NCI-H1694 (cell line): ENCODE measurements around the gene STOM.

Experiments
- DNase-seq: peaks from one replicate; lab custom pipeline; 2025; lab: John Stamatoyannopoulos, UW

The STOM gene

GRCh38 chr9:121371495-121372061, 1.5 kb upstream of the STOM start:
- DNase-seq, result no peak

- no peak for DNase-seq
These were observed 1.3 kb downstream of the STOM start for GRCh38 chr9:121368745-121369144.

GRCh38 chr9:121368138-121368522, 1.9 kb downstream of the STOM start:
- no peak for DNase-seq

DNA sequence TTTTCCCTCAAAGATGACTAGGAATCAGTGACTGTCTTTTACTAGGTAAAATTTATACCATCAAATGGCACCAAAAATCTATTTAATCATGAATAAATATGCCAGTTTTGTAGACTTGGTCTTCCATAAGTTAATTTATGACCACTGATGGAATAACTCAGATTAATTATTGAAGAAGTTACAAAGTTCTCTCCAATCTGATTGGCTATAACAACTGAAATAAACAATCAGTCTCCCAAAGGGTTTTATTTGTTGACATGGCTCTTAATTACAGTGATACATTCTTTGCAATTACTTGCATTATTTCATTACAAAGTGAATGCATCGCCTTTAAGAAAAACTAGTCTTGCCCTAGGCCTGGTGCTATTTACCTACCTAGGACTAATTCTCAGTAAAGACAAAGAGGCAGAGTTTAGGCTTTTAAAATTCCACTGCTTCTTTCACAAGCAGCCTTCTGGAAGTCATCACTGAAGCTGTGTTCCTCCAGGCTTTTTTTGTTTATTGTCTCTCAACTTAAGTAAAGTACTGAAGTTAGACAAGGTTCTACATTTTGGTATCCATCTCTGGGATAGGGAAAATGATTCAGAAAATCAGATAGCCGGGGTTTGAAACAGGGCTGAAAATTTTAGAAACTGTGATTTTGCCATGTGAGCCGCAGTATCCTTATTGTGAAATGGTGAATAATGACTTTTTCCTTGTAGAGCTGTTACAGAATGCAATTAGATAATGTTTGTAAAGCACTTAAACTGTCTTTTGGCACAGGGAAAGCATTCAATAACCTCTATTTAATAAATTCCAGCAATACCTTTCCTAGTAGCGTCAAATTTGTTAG, 2.5 kb downstream of the STOM start:
- no peak for DNase-seq

- DNase-seq, result no peak
These were observed 3.3 kb downstream of the STOM start for GRCh38 chr9:121366611-121367192.

DNA sequence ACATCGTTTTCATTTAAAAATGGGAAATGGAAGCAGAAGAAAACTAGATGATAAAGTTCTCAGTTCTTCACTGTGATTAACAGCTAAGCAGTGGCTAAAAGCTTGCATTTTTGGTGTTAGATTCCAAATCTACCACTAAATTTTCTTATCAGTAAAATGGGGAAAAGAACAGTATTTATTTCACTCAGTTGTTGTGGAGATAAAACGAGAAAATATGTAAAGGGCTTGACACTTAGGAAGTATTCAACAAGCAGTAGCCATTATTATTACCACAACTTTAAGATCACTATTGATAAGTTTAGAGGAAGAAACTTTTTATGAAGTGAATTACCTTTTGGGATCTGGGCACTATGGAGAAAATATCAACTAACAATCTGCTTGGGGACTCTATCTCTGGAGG, 4.5 kb downstream of the STOM start:
- DNase-seq, result no peak

GRCh38 chr9:121364886-121365285, 5.2 kb downstream of the STOM start:
- no peak for DNase-seq

- no peak for DNase-seq
These were observed 6.0 kb downstream of the STOM start for GRCh38 chr9:121364077-121364476.

GRCh38 chr9:121363622-121363961, 6.5 kb downstream of the STOM start:
- no peak for DNase-seq

- no peak for DNase-seq
These were observed 7.0 kb downstream of the STOM start for GRCh38 chr9:121362813-121363621.

DNA sequence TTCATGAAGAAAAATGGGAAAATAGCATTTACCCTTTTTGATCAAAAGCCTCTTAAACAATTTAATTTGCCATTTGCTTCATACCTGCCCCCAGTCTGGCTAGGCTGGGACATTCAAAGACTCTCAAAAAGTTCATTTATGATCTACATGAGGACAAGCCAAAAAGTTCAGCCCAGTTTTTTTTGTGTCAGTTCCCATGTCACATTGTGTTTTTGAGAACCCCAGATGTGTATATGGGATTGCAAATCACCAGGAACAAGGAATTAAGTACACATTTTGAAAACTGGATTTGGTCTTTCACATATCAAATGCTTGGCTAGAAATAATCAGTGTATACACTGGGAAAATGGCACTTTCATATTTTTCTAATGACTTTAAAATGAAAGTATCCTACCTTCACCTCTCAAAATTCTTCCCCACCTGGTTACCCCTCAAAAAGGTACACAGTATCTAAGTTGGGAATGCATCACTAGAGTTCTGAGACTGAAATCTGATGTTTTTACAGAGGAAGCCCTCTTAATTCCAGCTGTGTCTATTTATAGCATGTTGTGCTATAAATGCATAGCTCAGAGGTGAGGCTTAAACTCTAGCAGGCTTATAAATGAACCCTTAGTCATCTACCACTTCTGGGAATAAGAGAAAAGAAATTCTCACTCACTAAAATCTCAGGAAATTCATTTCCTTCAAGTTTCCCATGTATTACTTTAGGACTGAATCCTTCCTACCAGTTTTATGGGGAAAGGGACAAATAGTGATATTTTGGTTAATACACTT, 9.3 kb downstream of the STOM start:
- no peak for DNase-seq

DNA sequence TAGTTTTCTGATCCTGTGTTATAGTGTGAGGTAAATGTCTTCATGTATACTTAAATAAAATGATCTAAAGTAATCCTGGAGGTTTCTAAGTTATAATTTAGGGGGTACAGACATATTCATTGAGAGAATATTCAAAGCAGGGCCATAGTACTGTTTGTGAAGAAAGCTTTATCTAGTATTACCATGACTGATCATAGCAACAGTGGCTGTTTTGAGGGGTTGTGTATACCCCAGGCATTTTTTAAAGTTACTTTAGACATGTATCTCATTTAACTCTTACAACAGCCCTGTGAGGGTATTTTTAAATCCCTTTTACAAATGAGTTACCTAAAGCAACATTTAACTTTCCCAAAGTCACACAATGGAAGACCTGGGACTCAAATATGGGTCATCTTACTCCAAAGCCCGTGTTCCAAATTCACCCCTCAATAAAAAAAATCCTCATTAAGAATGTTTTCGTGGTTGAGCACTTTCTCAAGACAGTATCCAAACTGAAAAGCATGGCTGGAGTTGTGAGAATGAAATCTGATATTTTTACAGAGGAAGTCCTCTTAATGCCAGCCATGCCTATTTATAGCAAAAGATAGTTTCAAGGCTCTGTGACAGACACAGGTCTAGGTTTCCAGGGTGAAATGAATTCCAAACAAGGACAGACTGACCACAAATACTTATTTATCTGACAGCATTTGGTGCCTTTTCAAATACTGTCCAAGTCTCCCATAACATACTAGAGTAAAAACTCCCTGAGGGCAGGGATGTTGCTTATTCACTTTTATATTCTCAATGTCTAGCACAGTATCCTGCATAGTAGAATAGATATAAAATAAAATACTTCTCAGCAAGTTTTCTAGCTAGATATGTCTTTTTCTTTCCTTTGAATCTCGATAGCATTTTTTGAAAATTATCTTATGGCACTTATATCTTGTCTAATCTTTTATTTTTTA, 10.4 kb downstream of the STOM start:
- no peak for DNase-seq

DNA sequence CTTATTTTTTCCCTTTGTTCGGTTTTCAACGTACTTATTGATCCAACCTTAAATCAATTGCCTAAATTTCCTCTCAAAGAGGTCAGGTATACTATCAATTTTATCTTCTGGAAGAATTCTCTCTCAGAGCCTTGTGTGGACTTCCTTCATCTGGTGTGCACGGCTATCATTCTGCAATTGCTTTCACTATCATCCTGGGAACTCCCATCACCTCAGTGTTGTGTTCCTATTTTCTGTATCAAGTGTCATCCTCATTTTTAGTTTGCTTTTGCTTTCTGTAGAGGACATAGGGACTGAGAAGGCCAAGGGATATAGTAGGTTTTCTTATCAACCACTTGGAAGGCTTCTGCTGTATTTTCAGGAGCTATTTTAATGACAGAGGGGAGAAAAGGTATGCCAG, 11.3 kb downstream of the STOM start:
- DNase-seq, result no peak

GRCh38 chr9:121357011-121357410, 13.0 kb downstream of the STOM start:
- DNase-seq, result no peak

DNA sequence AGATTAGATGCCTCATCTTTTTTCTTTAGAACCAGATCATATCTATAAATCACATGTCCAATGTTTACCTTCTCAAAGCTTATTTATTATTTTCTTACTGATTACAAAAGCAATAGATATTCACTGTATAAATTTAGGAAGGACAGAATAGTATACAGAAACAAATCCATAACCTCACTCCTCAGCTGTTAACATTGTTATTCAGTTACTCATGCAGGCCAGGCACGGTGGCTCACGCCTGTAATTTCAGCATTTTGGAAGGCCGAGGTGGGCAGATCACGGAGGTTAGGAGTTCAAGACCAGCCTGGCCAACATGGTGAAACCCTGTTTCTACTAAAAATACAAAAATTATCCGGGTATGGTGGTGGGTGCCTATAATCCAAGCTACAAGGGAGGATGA, 15.3 kb downstream of the STOM start:
- DNase-seq, result no peak

DNA sequence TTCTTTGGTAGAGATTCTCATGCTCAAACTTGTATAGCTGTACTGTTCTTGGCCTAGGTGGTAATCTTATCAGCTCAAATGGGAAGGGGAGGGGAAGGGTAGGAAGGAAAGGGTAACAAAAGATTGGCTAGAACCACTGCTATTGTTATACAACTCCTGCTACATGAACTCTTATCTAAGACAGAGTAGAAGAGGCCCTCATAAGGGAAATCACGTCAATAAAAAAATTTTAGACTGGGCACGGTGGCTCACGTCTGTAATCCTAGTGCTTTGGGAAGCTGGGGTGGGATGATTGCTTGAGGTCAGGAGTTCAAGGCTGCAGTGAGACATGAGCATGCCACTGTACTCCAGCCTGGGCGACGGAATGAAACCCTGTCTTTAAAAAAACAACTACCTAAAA, 15.9 kb downstream of the STOM start:
- no peak for DNase-seq

- DNase-seq, result no peak
These were observed 16.6 kb downstream of the STOM start for GRCh38 chr9:121353241-121354061.

- DNase-seq, result peak; percentile 42
These were observed 19.0 kb downstream of the STOM start for GRCh38 chr9:121350993-121351561.

DNA sequence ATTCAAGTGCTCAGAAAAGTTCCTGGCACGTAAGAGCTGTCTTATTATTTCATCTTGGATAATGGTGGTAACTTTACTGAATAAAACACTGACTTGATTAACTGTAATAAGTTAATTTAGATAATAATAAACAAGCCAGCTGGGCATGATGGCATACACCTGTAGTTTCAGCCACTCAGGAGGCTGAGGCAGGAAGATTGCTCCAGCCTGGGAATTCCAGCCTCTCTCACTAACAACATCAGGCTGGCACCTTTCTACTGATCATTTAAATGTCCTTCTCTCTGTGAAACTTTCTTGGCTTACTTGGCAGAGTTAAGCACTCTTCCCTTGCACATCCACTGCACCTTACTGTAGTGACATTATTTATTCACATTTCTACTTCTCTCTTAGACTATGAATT, 20.0 kb downstream of the STOM start:
- DNase-seq, result no peak

DNA sequence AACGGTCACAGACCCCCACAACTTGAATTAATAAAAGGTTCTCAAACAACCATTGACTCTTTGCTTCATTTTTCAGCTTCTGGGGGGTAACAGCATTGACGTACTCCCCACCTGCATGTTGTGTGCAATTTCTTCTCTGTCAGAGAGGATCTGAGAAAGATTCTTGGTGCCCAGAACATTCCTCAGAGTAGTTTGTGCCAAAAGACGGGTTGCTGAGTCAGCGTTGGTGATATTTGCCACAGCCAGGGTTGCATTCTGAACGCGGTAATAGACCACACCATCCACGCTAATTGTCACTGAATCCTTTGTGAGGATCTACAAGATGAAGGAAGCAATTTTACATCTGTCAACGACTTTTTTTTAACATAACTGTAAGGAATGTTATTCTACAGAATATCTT, 21.0 kb downstream of the STOM start:
- no peak for DNase-seq
